Fibroblast of pulmonary artery (primary cell): ENCODE results near the gene HLCS.

Source experiments
- DNase-seq: peaks from one replicate; pipeline ENCODE4 v3.0.0-alpha.2; 2010; ENCODE audit warnings: low read depth
- H3K4me3 ChIP-seq: replicated peaks from 2 replicates; pipeline ENCODE4 v1.5.1; 2011; ENCODE audit warnings: low read depth, mild to moderate bottlenecking, control low read depth, low read length, moderate library complexity
- CTCF ChIP-seq: IDR thresholded peaks from 2 replicates; pipeline ENCODE4 v1.5.1; 2011; ENCODE audit warnings: mild to moderate bottlenecking, control low read depth, low read length, inconsistent platforms; ENCODE audit errors: missing control alignments

Gene HLCS

GRCh38 chr21:36798491-36798890 lies 168.0 kb downstream of the HLCS start:
- DNase-seq = no peak
- TF ChIP-seq CTCF = no peak

GRCh38 chr21:36796070-36796469 lies 170.4 kb downstream of the HLCS start:
- TF ChIP-seq CTCF = no peak
- no peak for DNase-seq
- no peak overlapping the region for H3K4me3 ChIP-seq

More at GRCh38 chr21:36798491-36798890, 168.0 kb downstream of the HLCS start:
- H3K4me3 ChIP-seq = no peak overlapping the region

GRCh38 chr21:36792505-36792967 lies 173.9 kb downstream of the HLCS start:
- TF ChIP-seq CTCF = no peak
- peak; percentile 11 for DNase-seq
- H3K4me3 ChIP-seq = no peak overlapping the region

GRCh38 chr21:36791695-36792470 lies 174.6 kb downstream of the HLCS start:
- no peak for TF ChIP-seq CTCF
- no peak overlapping the region for H3K4me3 ChIP-seq
- DNase-seq = no peak

GRCh38 chr21:36791180-36791579 lies 175.3 kb downstream of the HLCS start:
- TF ChIP-seq CTCF = no peak

GRCh38 chr21:36790616-36791015 lies 175.9 kb downstream of the HLCS start:
- DNase-seq = no peak
- H3K4me3 ChIP-seq = no peak overlapping the region
- TF ChIP-seq CTCF = no peak

More at GRCh38 chr21:36791180-36791579, 175.3 kb downstream of the HLCS start:
- H3K4me3 ChIP-seq = no peak overlapping the region
- DNase-seq = no peak
